Kidney epithelial cell (primary cell): Measurements from ENCODE around the gene IFT81. TPM values are rescaled to one million over a fixed set of nuclear protein-coding genes. Genes with fewer than 3 reads are reported as not detected.

Experiments used
- DNase-seq: peaks from one replicate; pipeline ENCODE4 v3.0.0-alpha.2; 2010; ENCODE audit warnings: low read depth
- H3K27me3 ChIP-seq: 2 replicates; pipeline ENCODE4 v1.6.0; 2011; ENCODE audit warnings: low read length; ENCODE audit not compliant: control insufficient read depth, insufficient read depth
- H3K36me3 ChIP-seq: 2 replicates; pipeline ENCODE4 v1.5.1; 2011; ENCODE audit warnings: low read length; ENCODE audit not compliant: control insufficient read depth, insufficient read depth
- H3K4me3 ChIP-seq: 2 replicates; pipeline ENCODE4 v1.5.1; 2011; ENCODE audit warnings: low read depth, mild to moderate bottlenecking, control low read depth, low read length
- total RNA-seq: library from RNA; depleted of rRNA; stranded (reverse); fragments of >200 nt; gene quantifications from 2 replicates; pipeline ENCODE4 v1.2.3, GENCODE V29; 2015
- TF ChIP-seq, protein P1 (sequence below): IDR thresholded peaks from 2 replicates; pipeline ENCODE4 v1.5.1; 2011; ENCODE audit warnings: mild to moderate bottlenecking, moderate library complexity, low read length, control low read depth, inconsistent platforms; ENCODE audit not compliant: insufficient read depth, poor library complexity, severe bottlenecking

IFT81 gene
- total RNA-seq, 1 donor from 2014 or later: 6.9 TPM

DNA sequence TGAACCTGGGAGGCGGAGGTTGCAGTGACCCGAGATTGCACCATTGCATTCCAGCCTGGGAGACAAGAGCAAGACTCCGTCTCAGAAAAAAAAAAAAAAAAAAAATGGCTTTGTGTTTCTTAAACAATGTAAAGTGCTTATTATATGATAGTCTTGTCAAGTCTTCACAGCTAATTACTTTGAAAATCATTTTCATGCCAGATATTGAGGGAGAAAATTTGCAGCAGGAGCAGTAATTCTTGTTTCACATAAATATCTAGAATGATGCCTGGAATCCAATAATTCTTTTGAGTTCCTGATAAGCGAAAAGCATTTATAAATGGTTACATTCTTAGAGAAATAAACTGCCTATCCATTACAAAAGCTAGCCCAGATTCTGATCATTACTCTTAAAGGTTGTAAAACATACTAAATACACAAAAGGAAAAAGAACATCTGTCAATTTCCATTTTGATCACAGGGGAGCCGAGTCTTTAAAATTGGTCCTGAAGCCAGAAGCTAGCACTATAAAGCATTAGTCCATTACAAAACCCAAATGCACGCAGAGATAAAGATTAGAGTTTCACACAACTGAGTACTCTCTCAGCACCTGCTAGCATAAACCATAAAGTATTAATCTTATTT lies 50.3 kb downstream of the IFT81 start:
- no peak for DNase-seq
- H3K4me3 ChIP-seq: no peak overlapping the region
- no peaks in the 10 kb centered on the region for H3K27me3 ChIP-seq
- no peaks in the 10 kb centered on the region for H3K36me3 ChIP-seq
- TF ChIP-seq, protein P1, sequence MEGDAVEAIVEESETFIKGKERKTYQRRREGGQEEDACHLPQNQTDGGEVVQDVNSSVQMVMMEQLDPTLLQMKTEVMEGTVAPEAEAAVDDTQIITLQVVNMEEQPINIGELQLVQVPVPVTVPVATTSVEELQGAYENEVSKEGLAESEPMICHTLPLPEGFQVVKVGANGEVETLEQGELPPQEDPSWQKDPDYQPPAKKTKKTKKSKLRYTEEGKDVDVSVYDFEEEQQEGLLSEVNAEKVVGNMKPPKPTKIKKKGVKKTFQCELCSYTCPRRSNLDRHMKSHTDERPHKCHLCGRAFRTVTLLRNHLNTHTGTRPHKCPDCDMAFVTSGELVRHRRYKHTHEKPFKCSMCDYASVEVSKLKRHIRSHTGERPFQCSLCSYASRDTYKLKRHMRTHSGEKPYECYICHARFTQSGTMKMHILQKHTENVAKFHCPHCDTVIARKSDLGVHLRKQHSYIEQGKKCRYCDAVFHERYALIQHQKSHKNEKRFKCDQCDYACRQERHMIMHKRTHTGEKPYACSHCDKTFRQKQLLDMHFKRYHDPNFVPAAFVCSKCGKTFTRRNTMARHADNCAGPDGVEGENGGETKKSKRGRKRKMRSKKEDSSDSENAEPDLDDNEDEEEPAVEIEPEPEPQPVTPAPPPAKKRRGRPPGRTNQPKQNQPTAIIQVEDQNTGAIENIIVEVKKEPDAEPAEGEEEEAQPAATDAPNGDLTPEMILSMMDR: no peak

DNA sequence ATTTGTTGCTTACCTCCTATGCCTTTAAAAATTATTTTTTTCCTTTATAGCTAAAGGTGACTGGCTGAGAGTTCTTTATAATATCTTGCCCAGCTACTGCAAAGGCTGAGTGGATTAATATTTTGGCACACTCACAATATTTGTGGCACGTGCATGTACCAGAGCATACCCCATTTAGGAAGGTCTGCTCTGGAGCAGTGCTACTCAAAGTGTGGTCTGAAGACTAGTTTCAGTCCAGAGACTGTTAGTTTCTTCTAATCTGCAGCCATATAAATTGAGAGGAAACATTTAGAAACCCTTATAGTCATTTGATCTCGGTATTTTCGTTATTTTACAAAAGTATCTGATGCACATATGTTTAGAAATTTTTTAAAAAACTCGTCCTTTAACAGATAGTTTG lies 51.0 kb downstream of the IFT81 start:
- Histone ChIP-seq H3K36me3 (no peaks in the 10 kb centered on the region), H3K27me3 (no peaks in the 10 kb centered on the region), H3K4me3 (no peak overlapping the region)
- TF ChIP-seq, protein P1: no peak
- DNase-seq: no peak

DNA sequence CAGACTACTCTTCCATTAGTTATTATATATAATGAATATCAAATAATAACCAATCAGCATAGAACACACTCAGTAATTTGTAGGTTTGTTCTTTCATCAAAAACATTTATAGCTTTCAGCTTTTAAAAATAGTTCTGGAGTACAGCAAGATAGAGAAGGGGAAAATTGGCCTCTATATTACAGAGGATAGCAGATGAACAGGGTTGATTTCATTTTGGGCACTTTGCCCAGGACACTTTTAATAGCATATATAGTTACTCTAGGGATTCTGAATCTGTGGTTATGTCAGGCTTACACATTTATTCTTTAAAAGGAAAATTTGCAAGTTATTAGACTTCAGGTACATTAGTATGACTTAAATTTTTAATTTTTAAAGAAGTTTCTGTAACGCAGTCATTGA lies 52.6 kb downstream of the IFT81 start:
- TF ChIP-seq, protein P1: no peak
- no peak overlapping the region for H3K4me3 ChIP-seq
- no peaks in the 10 kb centered on the region for H3K36me3 ChIP-seq
- DNase-seq: no peak
- H3K27me3 ChIP-seq: no peaks in the 10 kb centered on the region

DNA sequence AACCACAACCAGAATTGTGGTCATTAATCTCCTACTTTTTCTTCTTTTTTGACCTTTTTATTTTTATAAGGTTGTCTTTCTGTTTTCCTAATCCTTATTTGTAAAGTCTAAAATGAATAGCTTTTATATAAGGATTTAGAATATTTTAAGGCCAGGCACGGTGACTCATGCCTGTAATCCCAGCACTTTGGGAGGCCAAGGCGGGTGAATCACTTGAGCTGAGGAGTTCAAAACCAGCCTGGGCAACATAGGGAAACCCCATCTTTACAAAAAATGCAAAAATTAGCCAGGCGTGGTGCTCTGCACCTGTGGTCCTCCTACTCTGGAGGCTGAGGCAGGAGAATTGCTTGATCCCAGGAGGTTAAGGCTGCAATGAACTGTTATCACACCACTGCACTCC lies 55.1 kb downstream of the IFT81 start:
- DNase-seq: no peak
- H3K27me3 ChIP-seq: no peaks in the 10 kb centered on the region
- TF ChIP-seq, protein P1: no peak

DNA sequence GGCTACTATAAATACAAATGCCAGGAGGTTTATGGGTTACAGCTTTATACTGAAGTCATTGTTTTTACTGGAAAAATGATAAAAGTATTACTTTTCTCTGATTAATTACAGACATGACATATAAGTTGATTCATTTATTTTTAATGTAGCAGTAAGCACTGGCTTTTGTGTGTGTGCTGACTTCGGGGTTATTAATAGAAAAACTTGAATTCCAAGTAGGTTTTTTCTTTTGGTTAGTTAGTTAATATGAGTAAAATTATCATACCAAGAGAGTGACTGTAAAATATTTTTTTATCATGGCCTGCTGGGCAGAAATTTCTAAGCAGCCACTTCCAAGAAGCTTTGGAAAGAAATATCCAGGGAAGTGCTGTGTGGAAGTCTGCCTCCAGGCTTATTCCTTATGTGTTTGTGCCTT lies 56.4 kb downstream of the IFT81 start:
- DNase-seq: no peak
- Histone ChIP-seq H3K4me3 (no peak overlapping the region), H3K27me3 (no peaks in the 10 kb centered on the region), H3K36me3 (no peaks in the 10 kb centered on the region)
- TF ChIP-seq, protein P1: no peak

More for the DNA sequence above, 55.1 kb downstream of the IFT81 start:
- Histone ChIP-seq H3K4me3 (no peak overlapping the region), H3K36me3 (no peaks in the 10 kb centered on the region)

DNA sequence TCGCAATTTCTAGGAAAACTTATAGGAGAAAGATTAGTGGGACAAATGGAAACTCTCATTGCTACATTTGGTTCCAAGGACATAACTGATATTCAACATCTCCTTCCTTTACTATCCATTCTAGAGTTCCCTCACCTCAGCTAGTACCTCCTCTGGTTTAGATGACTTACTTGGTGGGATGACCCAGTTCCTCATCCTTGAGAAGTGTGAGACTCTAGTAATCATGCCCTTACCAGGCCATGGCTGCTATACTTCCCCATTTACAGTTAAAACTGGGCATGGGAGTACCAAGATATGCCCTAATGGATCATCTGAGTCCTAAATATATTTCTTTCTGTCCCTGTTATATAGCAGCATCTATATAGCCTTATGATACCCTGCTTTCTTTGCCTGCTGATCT lies 58.1 kb downstream of the IFT81 start:
- Histone ChIP-seq H3K27me3 (no peaks in the 10 kb centered on the region), H3K36me3 (no peaks in the 10 kb centered on the region), H3K4me3 (no peak overlapping the region)
- no peak for DNase-seq
- TF ChIP-seq, protein P1: no peak
